Activated CD4-positive, alpha-beta T cell treated with anti-CD3 and anti-CD28 coated beads, Interleukin-2, Interleukin-4, amounts not matched to agents 100 ng/mL and 50 ng/mL, durations not matched to agents 16 hours and 8 hours (primary cell): ENCODE results near the gene SDR9C7.

ENCODE experiments used
- DNase-seq: peaks from one replicate; pipeline ENCODE4 v3.0.0-alpha.2; 2020; ENCODE audit warnings: low spot score

The SDR9C7 gene

GRCh38 chr12:56873382-56873781 lies 60.8 kb downstream of the SDR9C7 start:
- DNase-seq, result no peak
